Fibroblast of lung (primary cell): ENCODE results near the gene KCNN3.

Experiments used
- EZH2 ChIP-seq: IDR thresholded peaks from 2 replicates; pipeline ENCODE4 v1.5.1; 2012; ENCODE audit warnings: low read length, control low read depth, mild to moderate bottlenecking; ENCODE audit errors: missing control alignments
- TF ChIP-seq, protein P1 (sequence below), 2 donors: IDR thresholded peaks in 1 of 2; conservative IDR thresholded peaks in 1 of 2; 1 replicate in 1 of 2; 2 replicates in 1 of 2; pipeline ENCODE4 v1.5.1; 2011 to 2012; ENCODE audit warnings: low read length in 2 of 2, control low read depth in 1 of 2, inconsistent platforms in 1 of 2, low read depth in 1 of 2, mild to moderate bottlenecking in 1 of 2

DNA sequence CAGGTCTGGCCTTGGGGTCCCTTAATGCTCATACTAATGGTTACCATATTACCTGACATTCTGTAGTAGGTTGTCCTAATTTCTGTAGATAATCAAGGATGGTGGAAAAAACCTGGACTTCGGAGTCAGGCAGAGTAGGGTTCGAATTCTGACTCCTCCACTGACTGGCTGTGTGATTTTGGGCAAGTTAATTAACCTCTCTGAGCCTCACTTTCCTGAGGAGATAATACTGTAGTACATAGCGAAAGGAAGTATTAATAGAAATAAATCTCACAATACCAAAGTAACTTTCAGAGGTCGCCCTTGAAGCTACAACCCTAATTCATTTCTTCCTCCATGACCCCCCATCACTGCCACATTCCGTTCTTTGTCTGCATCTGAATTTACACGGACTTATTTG lies 72.9 kb downstream of the KCNN3 start:
- TF ChIP-seq, protein P1, sequence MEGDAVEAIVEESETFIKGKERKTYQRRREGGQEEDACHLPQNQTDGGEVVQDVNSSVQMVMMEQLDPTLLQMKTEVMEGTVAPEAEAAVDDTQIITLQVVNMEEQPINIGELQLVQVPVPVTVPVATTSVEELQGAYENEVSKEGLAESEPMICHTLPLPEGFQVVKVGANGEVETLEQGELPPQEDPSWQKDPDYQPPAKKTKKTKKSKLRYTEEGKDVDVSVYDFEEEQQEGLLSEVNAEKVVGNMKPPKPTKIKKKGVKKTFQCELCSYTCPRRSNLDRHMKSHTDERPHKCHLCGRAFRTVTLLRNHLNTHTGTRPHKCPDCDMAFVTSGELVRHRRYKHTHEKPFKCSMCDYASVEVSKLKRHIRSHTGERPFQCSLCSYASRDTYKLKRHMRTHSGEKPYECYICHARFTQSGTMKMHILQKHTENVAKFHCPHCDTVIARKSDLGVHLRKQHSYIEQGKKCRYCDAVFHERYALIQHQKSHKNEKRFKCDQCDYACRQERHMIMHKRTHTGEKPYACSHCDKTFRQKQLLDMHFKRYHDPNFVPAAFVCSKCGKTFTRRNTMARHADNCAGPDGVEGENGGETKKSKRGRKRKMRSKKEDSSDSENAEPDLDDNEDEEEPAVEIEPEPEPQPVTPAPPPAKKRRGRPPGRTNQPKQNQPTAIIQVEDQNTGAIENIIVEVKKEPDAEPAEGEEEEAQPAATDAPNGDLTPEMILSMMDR (conservative IDR thresholded peaks at IDR 0.05 in 1 of 2, IDR thresholded peaks at IDR 0.05 in 1 of 2; ENCODE audit: low read depth in 1 of 2, low read length in 2 of 2) = no peak
- TF ChIP-seq EZH2 = no peak
